GM18873 (cell line): ENCODE measurements around the gene PRR16.
A peak's percentile ranks its signal among the peaks of the same experiment; 100 is the strongest.
"Not testable (repeated sequence)": the region's sequence is repeated elsewhere in the genome, so short reads cannot be mapped to it uniquely, and the experiment has no call there.

Experiments
- ATAC-seq: cut with Tn5 transposase; IDR thresholded peaks from one replicate; pipeline ENCODE4 v1.9.1; 2021; ENCODE audit warnings: mild to moderate bottlenecking, moderate library complexity, moderate number of reproducible peaks; ENCODE audit not compliant: unreplicated experiment, low FRiP score

The PRR16 gene

GRCh38 chr5:120463991-120464626 is at the start of gene PRR16:
PRR16 (plus strand) TSS chr5:120464300.
- no peak for ATAC-seq

GRCh38 chr5:120415985-120416384 is 48.1 kb upstream of the PRR16 start:
- no peak for ATAC-seq

- no peak for ATAC-seq
Measured at GRCh38 chr5:120419127-120419526, 45.0 kb upstream of the PRR16 start.

- ATAC-seq: not testable (repeated sequence)
Measured at GRCh38 chr5:120426633-120427275, 37.3 kb upstream of the PRR16 start.

GRCh38 chr5:120430572-120430971 is 33.5 kb upstream of the PRR16 start:
- ATAC-seq: no peak

- no peak for ATAC-seq
Measured at GRCh38 chr5:120432861-120433260, 31.2 kb upstream of the PRR16 start.

GRCh38 chr5:120435129-120435528 is 29.0 kb upstream of the PRR16 start:
- ATAC-seq: no peak

GRCh38 chr5:120436996-120437395 is 27.1 kb upstream of the PRR16 start:
- ATAC-seq: no peak

- no peak for ATAC-seq
Measured at GRCh38 chr5:120442694-120443093, 21.4 kb upstream of the PRR16 start.

- no peak for ATAC-seq
Measured at GRCh38 chr5:120443607-120444006, 20.5 kb upstream of the PRR16 start.

GRCh38 chr5:120446068-120446492 is 18.0 kb upstream of the PRR16 start:
- ATAC-seq: no peak

- ATAC-seq: no peak
Measured at GRCh38 chr5:120446901-120447300, 17.2 kb upstream of the PRR16 start.

- no peak for ATAC-seq
Measured at GRCh38 chr5:120447706-120448239, 16.3 kb upstream of the PRR16 start.

- ATAC-seq: no peak
Measured at GRCh38 chr5:120449501-120449900, 14.6 kb upstream of the PRR16 start.

GRCh38 chr5:120450910-120451309 is 13.2 kb upstream of the PRR16 start:
- ATAC-seq: no peak

- no peak for ATAC-seq
Measured at GRCh38 chr5:120451445-120451844, 12.7 kb upstream of the PRR16 start.

GRCh38 chr5:120452471-120452870 is 11.6 kb upstream of the PRR16 start:
- no peak for ATAC-seq

GRCh38 chr5:120454094-120454798 is 9.9 kb upstream of the PRR16 start:
- no peak for ATAC-seq

- ATAC-seq: no peak
Measured at GRCh38 chr5:120456006-120456405, 8.1 kb upstream of the PRR16 start.

- peak; percentile 95 for ATAC-seq
Measured at GRCh38 chr5:120457839-120458507, 6.1 kb upstream of the PRR16 start.

GRCh38 chr5:120458508-120458847 is 5.6 kb upstream of the PRR16 start:
- not testable (repeated sequence) for ATAC-seq
